Stimulated activated CD4-positive, alpha-beta T cell treated with anti-CD3 and anti-CD28 coated beads, Interleukin-4, amount 100 ng/mL, for 24 hours (primary cell): ENCODE data around the gene DNAH8.

Experiments
- DNase-seq: peaks from one replicate; pipeline ENCODE4 v3.0.0-alpha.2; 2020

Gene DNAH8

DNA sequence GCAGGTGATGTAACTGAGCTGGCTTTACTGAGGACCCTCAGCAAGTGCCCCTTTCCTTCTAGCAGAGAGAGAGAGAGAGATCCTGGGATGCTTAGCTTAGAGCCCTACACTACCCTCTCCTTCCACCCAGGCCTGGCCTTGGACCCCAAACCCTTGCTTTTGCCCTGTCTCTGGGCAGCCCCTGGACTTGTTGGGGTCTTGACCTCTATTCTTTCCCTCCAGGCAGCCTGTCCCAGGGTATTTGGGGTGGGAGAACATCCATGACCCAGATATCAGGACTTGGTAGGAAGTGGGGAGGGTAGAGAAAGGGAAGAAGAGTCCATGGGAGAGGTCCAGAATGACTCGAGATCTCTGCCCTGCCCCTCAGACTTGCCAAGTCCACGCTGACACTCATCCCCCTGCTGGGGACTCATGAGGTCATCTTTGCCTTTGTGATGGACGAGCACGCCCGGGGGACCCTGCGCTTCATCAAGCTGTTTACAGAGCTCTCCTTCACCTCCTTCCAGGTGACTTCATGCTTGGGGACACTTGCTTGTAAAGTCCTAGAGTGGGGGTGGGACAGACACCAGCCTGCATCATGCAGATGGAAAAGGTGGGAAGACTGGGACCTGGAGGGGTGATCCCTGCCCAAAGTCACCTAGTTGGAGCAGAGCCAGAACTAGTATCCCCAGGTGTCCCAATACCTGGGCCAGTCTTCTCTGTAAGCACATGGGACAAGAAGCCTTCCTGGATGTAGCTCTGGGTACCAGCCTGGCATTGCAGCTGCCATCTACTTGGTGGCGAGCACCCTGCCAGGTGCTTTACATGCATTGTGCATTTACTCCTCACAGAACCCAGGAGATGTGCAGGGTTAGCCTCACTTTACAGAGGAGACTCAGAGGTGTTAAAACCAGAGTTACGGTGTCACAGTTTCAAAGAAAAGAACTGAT lies 364.4 kb downstream of the DNAH8 start:
- no peak for DNase-seq
